Measurements from ENCODE around the gene THEM5.

DNA sequence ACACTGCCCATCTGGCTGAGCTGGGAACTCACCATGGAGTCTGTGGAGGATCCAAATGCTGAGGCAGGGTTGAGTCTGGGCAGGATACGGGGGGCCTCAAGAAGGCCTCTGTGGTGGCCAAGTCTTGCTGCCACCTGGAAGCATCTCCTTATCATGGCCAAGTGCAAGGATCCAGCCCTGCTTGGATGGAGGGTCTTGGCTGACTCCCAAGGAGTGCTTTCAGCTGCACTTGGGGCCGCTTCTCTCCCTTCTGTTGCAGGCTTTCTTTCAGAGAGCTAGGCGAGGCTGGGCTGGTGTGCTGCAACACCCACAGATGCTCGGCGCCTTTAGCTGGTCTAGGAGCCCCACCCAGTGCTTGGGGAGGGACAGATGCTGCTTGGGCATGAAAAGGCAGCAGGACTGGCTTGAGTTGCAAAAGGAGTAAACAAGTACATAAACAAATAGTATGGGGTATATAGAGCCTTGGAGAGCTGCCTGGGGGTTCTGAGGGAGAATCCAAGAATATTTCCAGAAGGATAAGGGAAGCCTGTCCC is at the start of gene THEM5:
- TF ChIP-seq EZH2phosphoT487 (IDR thresholded peaks at IDR 0.05; ENCODE audit: insufficient read depth, low read depth): no peak
- no peak for TF ChIP-seq EZH2 (IDR thresholded peaks at IDR 0.05; ENCODE audit: insufficient read depth, poor library complexity, severe bottlenecking)
